Measurements from ENCODE around the gene KMO.

The KMO gene

DNA sequence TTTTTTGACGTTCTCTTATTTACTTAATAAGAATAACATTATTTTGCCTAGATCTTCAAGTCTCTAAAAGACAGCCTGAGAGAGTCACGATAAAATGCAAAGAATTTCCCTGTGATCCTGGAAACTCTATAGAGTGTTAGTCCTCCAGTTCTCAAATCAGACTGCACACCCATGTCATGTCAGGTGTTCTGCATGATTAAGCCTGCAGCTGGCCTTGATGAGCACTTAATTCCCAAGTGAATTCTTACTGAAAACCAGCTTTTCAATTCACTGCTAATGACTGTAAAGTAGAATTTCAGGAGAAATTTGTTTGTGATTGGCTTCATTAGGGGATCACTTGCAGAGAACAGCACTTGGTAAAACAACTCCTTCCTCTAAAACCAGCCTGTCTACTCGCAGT is 66.1 kb downstream of the KMO start:
- no peak for DNase-seq

DNA sequence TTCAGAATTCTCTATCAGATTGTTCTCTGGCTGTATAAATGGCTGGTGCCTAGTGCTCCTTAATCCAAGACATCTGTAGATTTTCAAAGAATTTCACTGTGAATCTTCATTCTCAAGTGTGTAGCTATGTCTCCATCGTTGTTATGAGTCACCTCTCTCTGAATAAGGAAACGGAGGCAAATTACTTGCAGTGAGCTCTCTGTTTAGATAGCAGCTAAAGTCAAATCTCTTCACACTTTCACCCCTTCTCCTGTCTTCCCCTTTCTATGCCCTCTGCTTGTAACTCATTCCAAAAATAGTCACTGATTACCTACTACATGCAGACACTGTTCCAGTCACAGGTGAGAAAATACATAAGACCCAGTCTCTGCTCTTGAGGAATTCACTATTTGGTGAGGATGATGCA is 68.3 kb downstream of the KMO start:
- DNase-seq: no peak

DNA sequence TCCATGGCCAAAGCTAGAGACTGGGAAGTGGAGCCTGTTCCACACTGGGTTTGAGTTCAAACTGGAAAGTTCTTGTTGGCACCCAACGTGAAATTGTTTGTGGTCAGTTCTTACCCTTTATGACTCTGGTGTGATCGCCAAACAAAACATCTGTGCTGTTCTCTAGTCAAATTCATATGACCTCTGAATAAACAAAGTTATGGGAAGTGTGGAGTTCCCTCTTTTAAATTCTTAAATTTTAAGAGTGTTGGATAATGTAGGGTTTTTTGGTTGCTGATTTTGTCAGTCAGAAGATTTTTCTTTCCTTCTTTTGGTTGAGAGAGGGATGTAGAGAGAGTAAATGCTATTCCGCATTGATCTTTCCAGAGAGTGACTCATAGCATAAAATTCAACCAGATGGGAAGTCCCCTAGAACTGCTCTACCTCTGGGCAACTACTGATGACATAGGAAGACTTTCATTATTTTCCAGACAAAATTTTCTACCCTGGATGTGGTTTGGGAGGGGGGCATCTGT is 71.6 kb downstream of the KMO start:
- no peak for DNase-seq

DNA sequence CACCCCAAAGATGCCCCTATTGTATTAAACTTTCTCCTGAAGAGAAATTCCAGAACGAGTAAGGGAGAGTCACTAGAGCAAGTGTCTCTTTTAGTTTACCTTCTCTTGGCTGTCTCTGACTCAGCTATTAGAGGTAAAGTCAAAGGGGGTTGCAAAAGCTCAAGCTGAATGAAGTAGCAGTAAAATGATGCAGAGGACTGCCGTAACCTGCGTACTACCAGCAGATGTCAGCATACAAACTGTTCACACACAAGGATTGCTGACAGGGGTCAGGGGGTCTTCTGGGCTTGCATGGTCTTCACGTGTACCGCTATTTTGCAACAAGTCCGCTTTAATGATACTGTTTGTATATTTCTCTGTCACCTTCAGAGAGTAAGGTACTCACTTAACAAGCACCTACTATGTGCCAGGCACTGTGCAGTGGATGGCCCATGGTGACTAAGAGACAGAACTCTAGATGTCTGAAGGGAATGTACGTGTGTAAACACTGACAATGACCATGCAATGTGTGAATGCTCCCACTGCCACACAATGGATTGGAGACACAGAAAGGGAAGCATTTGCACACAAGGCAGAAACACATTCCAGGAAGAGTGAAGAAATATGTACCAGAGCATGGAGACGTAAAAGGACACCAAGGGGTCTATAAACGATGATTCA is 73.1 kb downstream of the KMO start:
- DNase-seq: no peak

DNA sequence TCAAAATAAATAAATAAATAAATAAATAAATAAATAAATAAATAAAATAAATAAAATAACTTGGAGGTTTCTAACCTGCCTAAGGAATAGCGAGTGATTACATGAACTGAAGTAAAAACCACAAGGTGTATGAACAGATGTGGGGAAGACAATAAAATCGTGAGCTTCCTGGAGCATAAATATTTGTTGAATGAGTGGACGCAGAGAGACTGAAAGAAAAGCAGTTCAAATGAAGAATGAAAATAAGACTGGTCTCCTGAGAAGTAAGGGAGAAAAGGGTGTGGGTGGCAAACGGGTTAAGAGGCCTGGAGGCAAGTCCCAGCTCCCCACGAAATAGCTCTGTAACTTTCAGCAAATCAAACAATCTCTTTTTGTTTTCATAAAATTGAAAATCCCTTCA is 74.4 kb downstream of the KMO start:
- no peak for DNase-seq

DNA sequence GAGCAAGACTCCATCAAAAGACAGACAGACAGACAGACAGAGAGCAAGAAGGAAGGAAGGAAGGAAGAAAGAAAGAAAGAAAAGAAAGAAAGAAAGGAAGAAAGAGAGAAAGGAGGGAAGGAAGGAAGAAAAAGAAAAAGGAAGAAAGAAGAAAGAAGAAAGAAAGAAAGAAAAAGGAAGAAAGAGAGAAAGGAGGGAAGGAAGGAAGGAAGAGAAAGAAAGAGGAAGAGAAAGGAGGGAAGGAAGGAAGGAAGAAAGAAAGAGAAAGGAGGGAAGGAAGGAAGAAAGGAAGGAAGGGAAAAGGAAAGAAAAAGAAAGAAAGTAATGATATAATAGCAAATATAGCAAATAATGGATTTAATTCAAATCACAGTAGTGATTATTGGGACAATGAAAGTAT is 75.3 kb downstream of the KMO start:
- DNase-seq: no peak

DNA sequence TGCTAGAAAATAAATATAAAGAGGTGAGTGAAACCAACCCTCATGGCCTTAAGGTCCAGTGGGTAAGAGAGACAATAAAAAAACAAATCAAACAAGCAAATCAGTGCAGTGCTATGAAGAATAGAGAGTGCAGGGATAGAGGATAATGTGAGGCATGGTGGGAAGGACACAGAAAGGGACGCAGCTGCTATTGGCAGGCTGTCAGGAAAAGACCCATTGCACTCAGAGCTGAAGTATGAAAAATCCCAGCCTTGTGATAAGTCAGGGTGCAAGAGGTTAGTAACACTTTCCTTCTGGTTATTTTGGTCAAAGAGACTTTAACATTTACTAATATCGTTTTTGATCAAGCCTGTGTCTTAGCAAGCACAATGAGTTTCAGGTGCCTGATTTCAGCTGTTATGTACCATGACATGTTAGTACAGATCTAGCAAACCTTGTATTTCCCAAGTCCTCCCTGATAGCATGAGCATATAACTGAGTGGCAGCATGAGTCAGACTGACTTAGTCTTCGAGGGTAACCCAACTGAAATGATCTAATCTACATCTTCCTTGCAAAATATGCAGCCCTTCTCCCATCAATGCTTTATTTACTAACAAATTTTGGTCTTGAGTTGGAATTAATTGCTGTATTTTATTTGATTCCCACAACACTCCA is 76.3 kb downstream of the KMO start:
- DNase-seq: no peak

DNA sequence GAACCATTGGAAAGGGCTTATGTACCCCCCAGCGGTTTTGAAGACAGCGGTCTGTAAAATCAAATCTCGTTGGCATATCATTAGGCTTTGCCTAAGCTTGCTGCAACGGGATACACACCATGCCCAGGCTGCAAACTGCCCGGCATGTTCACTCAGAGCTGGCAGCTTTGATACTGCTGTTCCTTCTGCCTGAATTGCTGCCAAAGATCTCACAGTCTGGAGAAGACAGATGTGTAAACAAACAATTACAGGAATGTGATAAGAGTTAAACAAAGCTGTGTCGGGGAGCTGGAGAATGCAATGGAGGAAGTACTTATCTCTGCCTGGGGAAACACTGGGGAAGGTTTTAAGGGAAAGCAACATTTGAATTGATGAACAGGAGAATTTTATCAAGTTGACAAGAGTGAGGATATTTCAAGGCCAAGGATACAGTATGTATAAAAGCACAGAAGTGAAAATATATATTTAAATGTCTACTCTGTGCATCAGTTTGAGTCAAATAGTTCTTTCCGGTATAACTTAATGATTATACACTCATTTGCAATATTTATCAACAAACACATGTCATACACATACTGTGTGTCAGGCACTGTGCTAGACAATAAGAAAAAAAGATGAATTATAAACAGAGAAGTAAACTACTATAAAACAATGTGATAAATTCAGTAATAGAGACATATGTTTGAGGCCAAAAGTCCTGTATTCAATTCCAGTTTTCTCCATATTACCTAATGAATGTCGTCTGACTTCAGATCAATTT is 78.1 kb downstream of the KMO start:
- no peak for DNase-seq

DNA sequence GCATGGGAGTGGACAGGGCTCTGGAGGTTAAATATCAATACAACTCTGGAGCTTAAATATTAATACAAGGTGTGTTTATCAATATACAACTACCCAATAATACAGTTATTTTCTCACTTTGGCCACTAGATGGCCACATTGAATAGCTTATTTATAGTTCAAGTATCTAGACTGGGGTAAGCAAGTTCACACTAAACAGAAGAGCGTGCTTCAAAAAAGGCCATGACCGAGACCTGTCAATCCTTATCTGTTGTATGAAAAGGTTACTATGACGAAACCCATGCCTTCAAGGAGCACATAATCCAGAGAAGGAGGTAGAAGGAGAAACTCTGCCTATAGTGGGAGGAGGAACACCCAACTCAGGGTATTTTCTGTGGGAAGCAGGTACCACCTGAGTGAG is 78.9 kb downstream of the KMO start:
- DNase-seq: peak; percentile 42

DNA sequence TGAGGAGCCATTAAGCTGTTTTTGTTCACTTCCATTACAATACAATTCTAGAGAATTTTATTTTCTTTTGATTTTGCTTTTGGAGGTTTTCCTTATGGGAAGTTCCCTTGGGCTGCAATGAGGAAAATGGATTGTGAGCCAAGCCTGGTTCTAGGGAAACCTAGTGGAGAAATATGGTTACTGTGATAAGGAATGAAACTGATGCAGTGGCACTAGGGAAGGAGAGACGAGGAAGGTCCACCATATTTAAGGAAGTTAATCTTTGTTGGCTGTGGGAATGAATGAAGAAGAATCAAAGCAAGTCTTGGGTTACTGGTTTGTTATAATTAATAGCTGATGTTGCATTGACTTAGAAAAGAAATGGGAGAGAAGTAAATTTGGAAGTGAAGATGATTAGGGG is 79.6 kb downstream of the KMO start:
- no peak for DNase-seq

DNA sequence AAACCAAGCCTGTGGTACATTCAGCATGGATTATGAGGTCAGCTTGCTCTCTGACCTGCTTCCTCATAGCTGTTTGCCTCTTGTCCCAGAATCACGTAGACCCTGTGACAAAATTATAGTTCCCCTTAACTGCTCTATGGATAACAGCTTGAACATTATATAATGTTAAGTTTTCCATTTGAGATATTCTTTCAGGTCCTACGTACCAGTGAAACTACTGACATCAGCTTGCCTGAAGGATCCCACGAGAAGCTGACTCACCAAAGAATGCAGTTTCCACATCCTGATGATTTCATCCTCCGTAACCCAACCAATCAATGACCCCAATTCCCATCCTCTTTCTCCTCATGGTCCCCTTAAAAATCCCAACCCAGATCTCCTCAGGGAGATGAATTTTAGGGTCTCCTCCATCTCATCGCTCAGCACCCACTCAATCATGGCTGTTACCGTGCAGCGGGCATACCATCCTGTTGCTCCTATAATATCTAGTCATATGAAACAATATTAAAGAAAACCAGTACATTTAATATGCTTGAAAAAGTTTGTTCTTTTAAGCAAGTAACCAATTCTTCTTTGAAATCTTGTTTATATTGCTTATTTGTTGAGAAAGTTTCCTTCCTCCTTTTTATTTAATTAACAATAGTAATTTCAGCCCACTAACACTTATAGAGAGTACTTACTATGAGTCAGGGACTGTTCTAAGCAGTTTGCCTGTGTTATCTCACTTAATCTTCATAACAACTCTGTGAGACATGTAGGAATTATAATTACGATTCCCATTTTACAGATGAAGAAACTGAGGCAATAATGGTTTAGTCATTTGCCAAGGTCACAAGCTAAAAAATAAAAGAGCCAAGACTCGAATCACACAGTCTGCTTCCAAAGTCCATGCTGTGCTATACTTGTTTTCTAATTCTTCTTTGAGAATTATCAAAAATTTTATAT is 80.6 kb downstream of the KMO start:
- DNase-seq: no peak

DNA sequence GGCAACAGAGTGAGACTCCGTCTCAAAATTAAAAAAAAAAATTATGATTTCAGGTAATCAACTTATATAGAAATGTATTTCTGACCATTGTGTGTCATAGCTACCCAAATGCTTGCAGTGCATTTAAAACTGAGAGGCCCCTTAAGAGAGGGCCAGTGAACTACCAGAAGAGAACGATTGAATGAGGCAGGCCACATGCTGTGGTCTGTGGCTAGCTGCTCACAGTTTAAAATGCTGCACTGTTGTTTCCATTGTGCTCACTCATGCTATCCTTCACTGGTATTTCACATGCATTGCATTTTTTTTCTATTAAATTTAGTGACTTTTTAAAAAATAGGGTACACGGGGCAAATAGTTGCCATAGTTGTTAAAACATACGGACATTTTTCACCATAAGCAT is 82.0 kb downstream of the KMO start:
- no peak for DNase-seq

DNA sequence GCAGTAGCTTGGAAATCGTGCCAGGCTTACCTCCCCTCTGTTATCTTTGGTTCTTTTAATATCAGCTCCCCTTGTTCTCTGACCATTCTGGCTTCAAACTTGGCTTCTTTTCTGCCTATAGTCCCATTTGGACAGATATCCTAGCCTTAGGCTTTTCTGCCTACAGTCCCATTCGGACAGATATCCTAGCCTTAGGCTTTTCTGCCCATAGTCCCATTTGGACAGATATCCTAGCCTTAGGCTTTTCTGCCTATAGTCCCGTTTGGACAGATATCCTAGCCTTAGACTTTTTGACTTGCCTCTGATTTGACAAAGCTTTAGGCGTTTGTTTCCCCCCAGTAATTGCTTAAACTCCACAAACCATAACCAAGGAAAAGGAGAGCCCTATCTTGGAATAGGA is 82.4 kb downstream of the KMO start:
- DNase-seq: no peak

DNA sequence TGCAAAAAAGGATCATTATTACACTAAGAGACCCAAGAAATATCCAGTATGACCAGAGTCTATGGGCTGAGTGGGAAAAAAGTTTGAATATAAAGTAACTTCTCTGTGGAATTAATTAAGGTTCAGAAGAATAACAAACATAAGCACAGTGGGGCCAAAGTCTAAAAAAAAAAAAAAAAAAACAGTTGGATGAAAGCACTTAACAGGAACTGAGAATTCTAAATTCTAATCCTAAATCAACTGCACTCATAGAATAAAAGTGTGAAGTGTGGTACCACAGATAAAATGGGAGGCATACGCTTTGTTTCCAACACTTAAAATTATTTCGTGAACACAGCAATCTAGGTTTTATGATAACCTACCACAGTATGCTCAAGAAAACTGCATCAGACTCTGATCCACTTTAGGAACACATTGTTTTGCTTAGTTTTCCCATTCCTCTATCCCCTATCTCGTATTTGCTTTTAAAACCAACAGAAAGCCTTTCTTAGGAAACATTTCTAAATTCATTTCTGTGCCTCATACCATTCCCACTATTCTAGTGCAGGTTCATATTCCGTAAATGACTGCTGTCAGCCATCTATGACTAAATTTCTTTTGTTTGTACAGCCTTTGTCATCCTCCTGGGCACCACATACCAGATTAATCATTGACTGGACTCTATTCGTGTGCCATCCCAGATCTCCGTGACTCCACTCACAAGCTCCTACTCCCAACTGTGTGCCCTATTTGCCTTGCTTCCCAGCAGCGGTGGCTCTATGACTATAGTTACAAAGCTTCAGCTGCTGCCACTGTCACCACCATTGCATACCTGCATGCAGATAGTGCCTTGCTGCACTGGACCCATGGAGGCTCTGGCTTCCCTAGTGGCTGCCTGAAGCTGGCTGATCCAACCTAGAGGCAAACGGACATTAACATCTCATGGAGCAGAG is 83.1 kb downstream of the KMO start:
- DNase-seq: no peak

DNA sequence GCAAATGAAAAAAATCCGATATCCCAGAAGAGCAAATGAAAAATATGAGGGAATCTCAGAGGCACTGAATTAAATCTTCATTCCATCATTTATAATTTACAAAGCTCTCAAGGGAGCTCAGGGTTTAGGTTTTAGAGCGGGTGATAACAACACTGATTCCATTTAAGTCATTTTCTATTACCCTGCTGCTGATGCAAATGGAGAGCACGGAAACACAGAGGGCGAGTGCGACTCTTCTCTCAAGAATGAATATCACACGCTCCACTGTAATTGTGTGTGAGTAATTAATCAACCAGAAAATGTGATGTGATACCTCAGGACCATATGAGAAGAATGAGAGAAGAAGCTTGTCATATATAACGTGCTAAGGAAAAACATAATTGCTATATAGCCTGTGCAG is 85.2 kb downstream of the KMO start:
- DNase-seq: no peak

DNA sequence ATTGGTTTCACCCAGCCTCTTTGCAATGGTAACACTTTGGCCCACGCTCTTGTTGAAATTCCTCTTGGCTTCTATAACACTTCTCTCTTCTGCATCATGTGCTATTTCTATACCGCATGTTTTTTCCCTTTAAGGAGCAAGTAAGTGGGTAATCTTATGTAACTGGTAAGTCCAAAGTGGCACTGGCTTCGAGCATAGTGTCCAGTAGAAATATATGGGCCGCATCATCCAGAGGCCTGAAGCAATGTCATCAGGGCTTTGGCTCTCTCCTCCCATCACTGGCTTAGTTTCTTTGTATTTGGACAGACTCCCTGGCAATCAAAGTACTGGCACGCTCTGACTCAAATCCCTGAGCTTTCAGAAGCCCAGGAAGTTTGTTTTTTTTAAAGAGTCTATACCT is 90.5 kb downstream of the KMO start:
- no peak for DNase-seq

DNA sequence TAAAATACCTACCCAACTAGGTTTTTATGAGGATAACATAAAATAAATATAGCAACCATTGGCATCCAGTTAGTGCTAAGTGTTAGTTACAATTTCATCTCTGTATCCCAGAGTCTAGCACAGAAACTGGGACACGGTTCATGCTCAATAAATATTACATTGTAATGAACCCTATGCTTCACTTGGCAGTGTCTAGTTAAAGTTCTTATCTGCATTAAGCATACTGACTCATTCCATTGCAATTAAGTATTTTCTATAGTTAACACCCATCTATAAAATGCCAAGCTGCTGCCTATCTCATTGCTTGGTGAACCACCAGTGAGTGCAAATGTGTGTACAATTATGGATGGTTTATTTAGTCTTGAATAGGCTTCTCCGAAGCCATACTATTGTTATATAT is 92.8 kb downstream of the KMO start:
- DNase-seq: no peak

DNA sequence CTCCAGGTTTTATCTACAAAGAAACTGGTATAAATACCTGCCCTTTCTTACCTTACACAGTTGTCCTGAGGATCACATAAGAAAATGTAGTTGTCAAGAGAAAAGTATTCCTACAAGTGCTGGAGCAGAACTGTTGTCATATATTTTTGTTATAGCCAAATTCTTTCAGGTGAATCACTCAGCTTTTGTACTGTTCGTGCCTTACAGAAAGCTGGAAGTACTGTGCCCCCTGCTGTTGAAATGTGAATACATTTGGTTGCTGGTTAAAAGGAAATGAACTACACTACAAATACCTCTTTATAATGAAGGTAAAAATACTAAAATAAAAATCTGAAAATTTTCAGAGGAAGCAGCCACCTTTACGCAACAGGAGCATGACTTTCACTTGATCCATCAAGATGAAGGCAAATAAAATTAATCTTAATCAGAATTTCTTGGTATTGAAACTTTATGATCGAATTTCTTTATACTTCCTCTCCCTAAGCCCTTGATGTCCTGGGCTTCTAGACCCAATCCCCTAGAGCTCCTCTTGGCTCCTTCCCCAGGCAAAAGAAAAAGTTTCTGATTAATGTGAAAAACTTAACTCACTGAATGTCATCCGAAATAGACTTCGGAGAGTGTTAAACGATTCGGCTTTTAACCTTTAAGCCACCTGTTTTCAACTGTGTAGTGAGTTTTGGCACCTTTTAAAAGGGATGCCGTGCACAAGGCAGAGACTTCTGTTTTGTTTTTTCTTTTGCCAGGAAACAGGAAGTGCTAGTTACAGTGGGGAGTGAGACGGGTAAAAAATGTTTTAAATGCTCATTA is 95.5 kb downstream of the KMO start:
- DNase-seq: no peak

DNA sequence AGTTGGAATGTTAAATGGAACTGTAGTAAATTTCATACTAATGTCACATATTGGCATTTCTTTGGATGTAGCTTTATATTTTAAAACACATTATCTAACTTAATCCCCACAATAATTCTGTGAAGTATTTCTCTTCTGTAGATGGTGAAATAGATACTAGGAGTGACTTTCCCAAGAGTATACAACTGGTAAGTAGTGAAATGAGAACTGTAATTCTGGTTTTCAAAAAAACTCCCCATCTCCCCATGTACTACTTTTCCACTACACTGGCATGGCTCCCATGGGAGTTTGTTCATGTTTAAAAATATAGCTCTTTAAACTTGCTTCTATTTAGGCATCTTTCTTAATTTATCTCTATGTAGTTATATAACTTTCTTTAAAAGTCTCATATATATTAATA is 97.8 kb downstream of the KMO start:
- DNase-seq: no peak

DNA sequence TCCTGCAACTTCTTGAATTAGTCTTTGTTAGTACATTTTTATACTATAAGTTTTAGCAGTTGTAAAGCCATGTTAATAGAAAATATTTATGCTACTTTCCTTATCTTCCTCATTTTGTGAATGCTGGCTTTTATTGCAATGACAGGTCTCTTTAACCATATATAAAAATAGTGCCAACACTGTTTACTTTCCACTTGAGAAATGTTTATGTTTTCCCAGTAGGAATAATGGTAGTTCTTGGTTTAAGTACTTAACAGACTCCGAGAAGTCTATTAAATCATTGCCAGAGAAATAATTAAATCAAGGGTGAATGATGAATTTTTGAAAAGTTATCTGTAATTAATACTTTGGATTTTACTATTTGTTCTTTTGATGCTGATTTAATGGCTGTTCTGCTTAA is 98.3 kb downstream of the KMO start:
- DNase-seq: no peak

DNA sequence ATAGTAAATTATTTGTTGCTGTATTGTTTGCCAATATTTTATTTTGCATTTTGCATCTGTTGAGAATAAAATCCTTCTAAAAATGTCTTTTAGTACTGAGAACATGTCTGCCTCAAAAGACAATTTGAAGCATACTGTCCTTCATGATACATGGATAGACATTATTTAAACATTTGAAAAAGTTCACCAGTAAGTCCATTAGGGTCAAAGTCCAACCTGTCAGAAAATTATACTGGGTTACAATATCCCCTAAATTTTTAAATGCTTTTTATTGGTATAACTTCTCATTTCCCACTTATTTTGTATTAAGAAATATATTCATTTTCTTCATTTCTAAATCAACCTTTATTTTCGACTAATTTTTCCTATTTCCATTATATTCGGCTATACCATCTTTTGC is 98.7 kb downstream of the KMO start:
- no peak for DNase-seq

Data from SIG-M5 (cell line).